Lower leg skin (tissue), 4 donors: ENCODE results near the gene AACS. TPM values are rescaled to one million over a fixed set of nuclear protein-coding genes. Genes with fewer than 3 reads are reported as not detected.

Experiments used
- DNase-seq, 2 donors: peaks; one replicate each; pipeline ENCODE4 v3.0.0-alpha.2; 2019; ENCODE audit warnings: low spot score in 2 of 2
- H3K4me3 ChIP-seq: fragments of 200-600 bp; sonication (generic); 2 replicates; pipeline ENCODE4 v1.5.1; 2017; ENCODE audit warnings: mild to moderate bottlenecking, low read depth; ENCODE audit not compliant: poor library complexity, severe bottlenecking
- CTCF ChIP-seq, 3 donors: fragments of 450-650 bp; IDR thresholded peaks; one replicate each; pipeline ENCODE4 v1.5.1; 2016; ENCODE audit warnings: antibody characterized with exemption in 3 of 3, mild to moderate bottlenecking in 3 of 3, moderate library complexity in 2 of 3
- POLR2A ChIP-seq, 2 donors: fragments of 450-650 bp; IDR thresholded peaks; one replicate each; pipeline ENCODE4 v1.6.1; 2016 to 2017; ENCODE audit warnings: antibody characterized with exemption in 2 of 2, mild to moderate bottlenecking in 1 of 2, moderate library complexity in 1 of 2
- WGBS, 2 donors: methylation state at CpG; one replicate each; pipeline ENCODE4 v1.1.5; 2018; 5-methylcytosine and 5-hydroxymethylcytosine counted together
- intact Hi-C: fragments of 100-400 bp; cut with DNase I; formaldehyde crosslinking; loops from one replicate; pipeline ENCODE4 v1.15.0; 2023; ENCODE audit warnings: low total_unique reads
- total RNA-seq, 4 donors: library from RNA; depleted of rRNA; stranded (reverse); fragments of >200 nt; gene quantifications; one replicate each; pipeline ENCODE4 v1.1.0, GENCODE V29; 2016

Gene AACS
- total RNA-seq, 4 donors from 2014 or later: 63.5 to 83.8 (median 71.4) TPM

GRCh38 chr12:125164541-125164940 is 99.3 kb downstream of the AACS start:
- intact Hi-C loops: no loop called here
- no peak for TF ChIP-seq POLR2A (IDR thresholded peaks at IDR 0.05)
- TF ChIP-seq CTCF (IDR thresholded peaks at IDR 0.05): no peak
- WGBS, 2 donors: 80 to 87% methylated on average over 8 of the region's 8 CpGs
- no peak for DNase-seq
- no peak overlapping the region for H3K4me3 ChIP-seq

GRCh38 chr12:125166041-125166440 is 100.8 kb downstream of the AACS start:
- intact Hi-C loops: no loop called here
- TF ChIP-seq POLR2A (IDR thresholded peaks at IDR 0.05) (no peak), CTCF (IDR thresholded peaks at IDR 0.05) (no peak)

GRCh38 chr12:125167658-125168057 is 102.4 kb downstream of the AACS start:
- 85 to 89% methylated on average over 3 of the region's 3 CpGs for WGBS, 2 donors
- no peak for DNase-seq
- no peak overlapping the region for H3K4me3 ChIP-seq
- intact Hi-C loops: no loop called here
- TF ChIP-seq CTCF (IDR thresholded peaks at IDR 0.05) (no peak), POLR2A (IDR thresholded peaks at IDR 0.05) (no peak)

More at GRCh38 chr12:125166041-125166440, 100.8 kb downstream of the AACS start:
- DNase-seq: no peak
- WGBS, 2 donors: 89 to 95% methylated on average over 4 of the region's 4 CpGs
- H3K4me3 ChIP-seq: no peak overlapping the region

GRCh38 chr12:125169451-125169850 is 104.2 kb downstream of the AACS start:
- DNase-seq: no peak
- WGBS, 2 donors: 37 to 53% methylated on average over 2 of the region's 2 CpGs
- no peak overlapping the region for H3K4me3 ChIP-seq
- TF ChIP-seq POLR2A (IDR thresholded peaks at IDR 0.05) (no peak), CTCF (IDR thresholded peaks at IDR 0.05) (no peak)
- intact Hi-C loops: no loop called here

- intact Hi-C loops: no loop called here
- no peak for DNase-seq
- 65 to 69% methylated on average over 8 of the region's 8 CpGs for WGBS, 2 donors
- H3K4me3 ChIP-seq: no peak overlapping the region
- TF ChIP-seq CTCF (IDR thresholded peaks at IDR 0.05): no peak
- no peak for TF ChIP-seq POLR2A (IDR thresholded peaks at IDR 0.05)
Measured at GRCh38 chr12:125169870-125170269, 104.6 kb downstream of the AACS start.

GRCh38 chr12:125171267-125171666 is 106.0 kb downstream of the AACS start:
- no peak overlapping the region for H3K4me3 ChIP-seq
- TF ChIP-seq CTCF (IDR thresholded peaks at IDR 0.05): no peak
- no peak for TF ChIP-seq POLR2A (IDR thresholded peaks at IDR 0.05)
- no peak for DNase-seq
- 66 to 72% methylated on average over 2 to 3 of the region's 3 CpGs for WGBS, 2 donors
- intact Hi-C loops: no loop called here
